Fibroblast of pulmonary artery (primary cell): ENCODE results near the gene TMEFF2.
A peak's percentile ranks its signal among the peaks of the same experiment; 100 is the strongest.

Experiments used
- DNase-seq: peaks from one replicate; pipeline ENCODE4 v3.0.0-alpha.2; 2010; ENCODE audit warnings: low read depth
- H3K4me3 ChIP-seq: replicated peaks from 2 replicates; pipeline ENCODE4 v1.5.1; 2011; ENCODE audit warnings: low read depth, mild to moderate bottlenecking, control low read depth, low read length, moderate library complexity
- CTCF ChIP-seq: IDR thresholded peaks from 2 replicates; pipeline ENCODE4 v1.5.1; 2011; ENCODE audit warnings: mild to moderate bottlenecking, control low read depth, low read length, inconsistent platforms; ENCODE audit errors: missing control alignments

Gene TMEFF2

DNA sequence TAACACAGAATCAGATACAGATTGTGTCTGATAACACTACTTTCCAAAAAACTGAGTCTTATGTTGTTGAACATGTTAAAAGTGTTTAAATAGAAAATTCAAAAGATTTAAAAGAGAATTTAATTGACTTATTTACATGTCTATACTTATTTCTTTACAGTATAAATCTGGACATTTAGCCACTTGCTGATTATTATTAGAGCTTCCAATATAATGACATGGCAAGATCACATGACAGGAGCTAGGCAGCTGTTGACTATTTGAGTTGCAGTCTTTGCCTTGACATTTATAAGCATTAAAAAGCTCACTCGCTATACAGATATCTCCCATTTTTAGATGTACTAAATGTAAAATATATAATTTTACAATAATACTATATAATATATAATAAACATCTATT, 6.4 kb upstream of the TMEFF2 start:
- DNase-seq, result no peak
- no peak overlapping the region for H3K4me3 ChIP-seq
- no peak for TF ChIP-seq CTCF

DNA sequence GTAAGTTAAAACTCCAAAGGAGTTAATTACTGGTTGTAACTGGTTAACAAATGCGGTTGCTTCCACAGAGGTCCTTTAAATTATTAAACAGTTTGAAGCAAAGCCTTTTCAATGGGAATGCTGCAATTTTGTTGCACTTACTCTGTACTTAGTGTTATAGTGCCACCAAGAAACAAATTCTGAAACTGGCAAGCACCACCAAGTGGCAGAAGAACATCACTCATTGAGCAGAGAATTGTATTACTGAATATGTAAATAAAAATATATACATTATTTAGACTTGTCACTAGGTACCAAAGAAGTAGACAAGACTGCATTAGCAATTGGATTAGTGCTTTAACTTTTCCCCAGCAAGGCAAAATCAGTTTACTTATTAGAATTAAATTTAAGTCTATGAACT, 2.6 kb upstream of the TMEFF2 start:
- no peak overlapping the region for H3K4me3 ChIP-seq
- peak; percentile 33 for DNase-seq
- TF ChIP-seq CTCF, result peak; percentile 26

- no peak for DNase-seq
- no peak for TF ChIP-seq CTCF
- H3K4me3 ChIP-seq, result peak overlapping the region; percentile 65
These were observed 1.9 kb upstream of the TMEFF2 start for GRCh38 chr2:192196421-192197194.

- peak overlapping the region; percentile 65 for H3K4me3 ChIP-seq
- no peak for TF ChIP-seq CTCF
- DNase-seq, result peak; percentile 26
These were observed 1.1 kb upstream of the TMEFF2 start for GRCh38 chr2:192195548-192196418.

DNA sequence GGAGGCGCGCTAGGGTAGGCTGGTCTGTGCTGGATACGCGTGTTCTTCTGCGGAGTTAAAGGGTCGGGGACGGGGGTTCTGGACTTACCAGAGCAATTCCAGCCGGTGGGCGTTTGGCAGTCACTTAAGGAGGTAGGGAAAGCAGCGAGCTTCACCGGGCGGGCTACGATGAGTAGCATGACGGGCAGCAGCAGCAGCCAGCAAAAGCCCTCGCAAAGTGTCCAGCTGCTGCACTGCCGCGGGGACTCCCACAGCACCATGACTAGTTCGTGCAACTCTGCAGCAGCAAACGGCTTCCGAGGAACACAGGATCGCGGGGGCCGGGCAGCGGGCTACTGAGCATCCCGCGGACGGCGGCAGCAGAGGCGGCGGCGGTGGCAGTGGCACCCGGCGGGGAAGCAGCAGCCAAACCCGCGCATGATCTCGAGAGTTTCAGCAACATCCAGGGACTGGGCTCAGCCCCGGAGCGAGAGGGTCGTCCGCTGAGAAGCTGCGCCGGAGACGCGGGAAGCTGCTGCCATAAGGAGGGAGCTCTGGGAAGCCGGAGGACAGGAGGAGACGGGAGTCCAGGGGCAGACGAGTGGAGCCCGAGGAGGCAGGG, 368 bp downstream of the TMEFF2 start:
- TF ChIP-seq CTCF, result no peak
- H3K4me3 ChIP-seq, result peak overlapping the region; percentile 65
- DNase-seq, result no peak

- DNase-seq, result peak; percentile 71
- TF ChIP-seq CTCF, result peak; percentile 73
- H3K4me3 ChIP-seq, result no peak overlapping the region
These were observed 4.3 kb downstream of the TMEFF2 start for GRCh38 chr2:192190474-192190873.
